ENCODE results near the gene SYNE1. TPM values are rescaled to one million over a fixed set of nuclear protein-coding genes. Genes with fewer than 3 reads are reported as not detected.
"Not testable (repeated sequence)": the region's sequence is repeated elsewhere in the genome, so short reads cannot be mapped to it uniquely, and the experiment has no call there.

SYNE1 gene
- total RNA-seq, 2 donors from 2014 or later = 15.8 to 30.1 TPM

GRCh38 chr6:152458648-152459644 is 178.2 kb downstream of the SYNE1 start:
- intact Hi-C loops (cut with DNase I, micrococcal nuclease) = no loop called here
- ATAC-seq (no peak), DNase-seq (no peak)

- ATAC-seq (no peak), DNase-seq (no peak)
- intact Hi-C loops (cut with DNase I, micrococcal nuclease) = no loop called here
Measured at GRCh38 chr6:152457949-152458624, 179.1 kb downstream of the SYNE1 start.

DNA sequence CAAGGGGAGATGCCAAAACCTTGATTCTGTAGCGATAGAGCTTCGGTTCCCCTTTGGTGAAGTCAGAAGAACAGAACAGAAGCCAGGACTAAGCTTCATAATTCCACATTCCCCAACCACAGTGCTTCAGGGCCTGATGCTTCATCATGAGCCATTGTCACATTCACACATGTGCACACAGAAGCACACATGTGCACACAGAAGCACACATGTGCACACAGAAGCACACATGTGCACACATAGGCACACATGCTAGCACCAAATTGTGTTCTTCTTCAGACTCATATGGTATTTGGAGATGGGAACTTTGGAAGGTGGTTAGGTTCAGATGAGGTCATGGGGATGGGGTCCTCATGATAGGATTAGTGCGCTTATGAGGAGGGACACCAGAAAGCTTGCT is 183.2 kb downstream of the SYNE1 start:
- ATAC-seq (no peak), DNase-seq (no peak)
- intact Hi-C loops (cut with DNase I, micrococcal nuclease) = no loop called here

GRCh38 chr6:152453421-152453820 is 183.7 kb downstream of the SYNE1 start:
- DNase-seq (no peak), ATAC-seq (no peak)
- intact Hi-C loops (cut with DNase I, micrococcal nuclease) = no loop called here

- ATAC-seq = no peak
- intact Hi-C loops (cut with DNase I, micrococcal nuclease) = no loop called here
Measured at GRCh38 chr6:152452639-152453038, 184.5 kb downstream of the SYNE1 start.

GRCh38 chr6:152450519-152450918 is 186.6 kb downstream of the SYNE1 start:
- ATAC-seq = no peak
- DNase-seq = no peak
- intact Hi-C loops (cut with DNase I, micrococcal nuclease) = no loop called here

More at GRCh38 chr6:152452639-152453038, 184.5 kb downstream of the SYNE1 start:
- no peak for DNase-seq

- DNase-seq (no peak), ATAC-seq (no peak)
- intact Hi-C loops (cut with DNase I, micrococcal nuclease) = no loop called here
Measured at GRCh38 chr6:152441902-152442301, 195.3 kb downstream of the SYNE1 start.

GRCh38 chr6:152435816-152436215 is 201.3 kb downstream of the SYNE1 start:
- DNase-seq (no peak), ATAC-seq (no peak)
- intact Hi-C loops (cut with DNase I, micrococcal nuclease) = no loop called here

DNA sequence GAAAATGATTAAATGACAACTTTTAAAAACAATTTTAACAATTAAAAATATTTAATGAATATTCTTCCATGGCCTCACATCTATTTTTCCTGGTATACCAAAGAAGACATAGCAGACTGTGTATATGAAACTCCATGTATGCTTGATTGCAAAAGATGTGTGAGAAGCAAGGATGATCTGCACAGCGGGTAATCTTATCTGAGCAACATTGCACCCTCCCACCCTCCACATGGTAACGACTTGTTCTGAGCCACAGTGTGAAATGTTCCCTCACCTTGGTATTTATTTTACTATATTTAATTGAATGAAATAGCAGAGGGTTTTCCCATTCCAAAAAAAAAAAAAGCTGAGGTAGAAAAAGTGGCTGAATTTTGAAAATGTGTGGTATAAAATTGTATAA is 204.4 kb downstream of the SYNE1 start:
- DNase-seq = no peak
- intact Hi-C loops (cut with DNase I, micrococcal nuclease) = no loop called here

GRCh38 chr6:152428126-152428525 is 209.0 kb downstream of the SYNE1 start:
- ATAC-seq (no peak), DNase-seq (no peak)
- intact Hi-C loops (cut with DNase I, micrococcal nuclease) = no loop called here

More for the DNA sequence above, 204.4 kb downstream of the SYNE1 start:
- no peak for ATAC-seq

GRCh38 chr6:152426276-152426675 is 210.9 kb downstream of the SYNE1 start:
- intact Hi-C loops (cut with DNase I, micrococcal nuclease) = no loop called here
- DNase-seq = no peak
- ATAC-seq = no peak

DNA sequence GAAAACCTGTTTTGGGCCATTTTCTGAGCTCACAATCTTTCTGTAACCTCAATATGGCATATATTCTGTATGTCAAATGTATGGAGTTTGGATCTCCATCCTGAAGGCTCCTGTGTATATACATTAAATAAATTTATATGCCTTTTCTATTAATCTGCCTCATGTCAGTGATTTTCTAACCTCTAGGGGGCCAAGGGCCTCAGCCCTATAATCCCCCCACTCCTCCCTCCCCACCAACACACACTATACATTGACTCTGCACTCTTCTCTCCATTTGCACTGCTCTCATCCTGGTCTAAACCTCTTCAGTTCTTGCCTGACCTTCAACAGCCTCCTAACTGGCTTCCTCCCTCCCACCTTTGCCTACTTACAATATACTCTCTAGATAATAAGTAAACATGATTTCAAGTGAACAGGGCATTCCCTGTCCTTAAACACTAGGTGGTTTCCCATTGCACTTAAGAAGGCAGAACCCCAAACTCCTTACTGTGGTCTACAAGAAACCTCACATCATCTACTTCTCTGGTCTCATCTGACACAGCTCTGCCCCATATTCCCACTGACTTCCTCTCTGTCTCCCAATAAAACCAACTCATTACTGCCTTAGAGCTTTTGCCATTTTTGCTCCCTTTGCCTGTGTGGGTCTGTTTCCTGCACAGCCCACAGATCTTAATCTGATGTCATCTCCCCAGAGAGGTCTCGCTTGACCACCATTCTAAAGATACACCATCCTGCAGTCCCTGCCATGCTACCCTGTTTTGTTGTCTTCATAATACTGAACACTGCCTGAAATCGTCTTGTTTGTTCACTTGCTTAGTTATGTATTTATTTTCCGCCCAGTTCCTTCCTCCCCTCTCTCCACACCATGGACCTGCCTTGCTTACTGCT is 213.7 kb downstream of the SYNE1 start:
- ATAC-seq (no peak), DNase-seq (no peak)
- intact Hi-C loops (cut with DNase I, micrococcal nuclease) = no loop called here

GRCh38 chr6:152421496-152421895 is 215.7 kb downstream of the SYNE1 start:
- ATAC-seq; intact Hi-C loops (cut with DNase I, micrococcal nuclease); DNase-seq: not testable (repeated sequence)

DNA sequence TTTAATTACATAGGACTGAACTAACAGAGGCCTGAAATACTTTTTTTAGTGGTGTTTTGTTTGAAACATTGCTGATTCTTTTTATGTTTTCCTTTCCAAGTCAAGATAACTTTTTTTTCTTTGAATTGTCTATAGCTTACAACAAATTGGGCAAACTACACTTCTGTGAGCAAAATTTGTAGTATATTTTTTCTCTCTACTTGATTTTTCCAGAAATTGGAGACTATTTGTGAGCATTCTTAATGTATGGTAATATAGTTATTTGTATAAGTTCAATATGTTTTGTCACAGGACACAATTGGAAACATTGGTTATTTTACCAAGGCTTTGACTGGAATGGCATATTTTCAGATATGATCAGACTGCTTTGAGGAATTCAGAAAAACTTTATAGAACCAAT is 216.5 kb downstream of the SYNE1 start:
- intact Hi-C loops (cut with DNase I, micrococcal nuclease) = no loop called here
- no peak for ATAC-seq
- no peak for DNase-seq

- DNase-seq (no peak), ATAC-seq (no peak)
- intact Hi-C loops (cut with DNase I, micrococcal nuclease) = no loop called here
Measured at GRCh38 chr6:152418551-152418950, 218.6 kb downstream of the SYNE1 start.

DNA sequence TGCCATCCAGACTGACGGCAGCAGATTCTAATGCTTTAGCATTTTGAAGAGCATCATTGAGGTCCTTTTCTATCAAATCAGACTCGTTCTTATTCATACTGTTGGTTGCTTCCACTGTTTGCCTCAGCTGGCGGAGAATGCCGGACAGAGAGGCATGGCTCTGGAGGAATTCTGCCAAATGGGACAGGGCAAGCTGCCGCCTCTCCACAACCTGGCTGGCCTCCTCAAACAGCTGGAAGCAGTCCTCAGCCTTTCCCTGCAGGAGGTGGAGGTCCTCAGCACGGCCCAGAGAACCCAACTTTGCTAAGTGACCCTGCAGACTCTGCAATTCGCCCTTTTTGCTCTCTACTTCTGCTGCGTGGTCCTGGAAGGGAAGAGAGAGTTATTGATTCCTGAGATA is 220.5 kb downstream of the SYNE1 start:
- intact Hi-C loops (cut with DNase I, micrococcal nuclease) = no loop called here
- DNase-seq (no peak), ATAC-seq (no peak)

DNA sequence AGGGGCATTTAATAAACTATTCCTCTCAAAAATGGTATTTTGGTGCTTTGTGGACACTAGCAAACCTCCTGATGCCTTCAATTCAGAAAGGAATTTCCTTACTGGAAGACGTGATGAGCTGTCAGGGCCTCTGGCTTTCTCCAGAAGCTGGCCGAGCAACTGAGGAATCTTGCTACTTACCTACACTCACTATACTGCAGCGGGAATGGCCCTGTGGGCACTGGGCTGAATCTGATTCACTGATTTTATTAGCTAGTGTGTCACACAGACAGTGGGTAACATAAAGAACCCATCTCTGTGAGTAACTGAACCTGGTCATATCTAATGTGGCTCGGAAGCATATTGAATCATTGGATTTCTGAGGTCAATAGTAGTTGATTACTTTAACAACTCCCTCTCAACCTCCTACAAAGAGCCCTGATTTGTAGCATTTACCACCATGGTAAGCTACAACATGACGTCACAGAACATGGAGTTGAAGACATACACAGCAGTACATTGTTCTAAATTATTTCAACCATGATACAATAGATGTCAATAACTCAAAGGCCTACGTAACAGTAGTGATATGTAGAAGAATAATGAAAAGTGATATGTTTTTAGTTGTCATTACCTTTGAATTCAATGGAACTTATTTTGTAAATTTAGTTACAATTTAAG is 232.1 kb downstream of the SYNE1 start:
- intact Hi-C loops (cut with DNase I, micrococcal nuclease) = no loop called here
- no peak for ATAC-seq

DNA sequence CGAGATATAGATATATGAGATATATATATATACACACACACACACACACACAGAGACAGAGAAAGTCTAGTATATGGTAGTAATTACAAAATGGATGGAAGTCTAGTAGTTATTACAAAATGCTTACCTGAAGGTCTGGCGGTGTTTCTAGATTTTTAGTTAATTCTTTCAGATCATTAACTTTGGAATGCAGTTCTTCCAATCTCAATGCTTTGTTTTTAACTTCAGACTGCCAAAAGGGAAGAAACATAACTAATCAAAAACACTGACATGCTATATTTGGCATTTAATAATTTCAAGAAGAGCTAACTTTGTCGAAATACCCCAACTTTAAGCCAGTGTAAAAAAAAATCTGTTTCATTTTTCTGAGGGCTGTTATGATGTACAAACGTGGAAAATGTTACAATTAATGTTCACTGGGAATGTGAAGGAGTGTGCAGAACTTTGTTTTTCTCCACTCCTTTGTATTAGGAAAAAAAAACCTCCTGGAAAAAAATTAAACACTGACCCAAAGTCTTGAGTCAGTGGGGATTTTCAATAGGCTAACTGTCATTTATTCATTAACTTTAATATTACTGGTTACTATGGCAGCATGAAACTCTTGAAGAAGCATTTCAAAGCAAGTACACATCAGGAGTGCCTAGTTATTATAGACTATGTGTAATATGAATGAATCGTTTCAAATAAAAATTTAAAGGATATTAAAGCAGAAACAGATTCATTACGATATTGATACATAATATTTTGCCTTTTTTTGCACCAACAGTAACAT is 232.9 kb downstream of the SYNE1 start:
- intact Hi-C loops (cut with DNase I, micrococcal nuclease) = no loop called here

More for the DNA sequence above, 232.1 kb downstream of the SYNE1 start:
- DNase-seq = no peak

More for the DNA sequence above, 232.9 kb downstream of the SYNE1 start:
- ATAC-seq (no peak), DNase-seq (no peak)
